ENCODE results near the gene THOC6. TPM values are rescaled to one million over a fixed set of nuclear protein-coding genes. Genes with fewer than 3 reads are reported as not detected.

THOC6 gene
- total RNA-seq, 1 donor from 2014 or later, result 62.4 TPM

- Mint-ChIP-seq H3K4me1 (peaks cover 24% of the 10 kb centered on the region), H3K9me3 (no peaks in the 10 kb centered on the region), H3K27ac (no peak overlapping the region), H3K27me3 (ENCODE audit: low read depth) (no peaks in the 10 kb centered on the region), H3K36me3 (no peaks in the 10 kb centered on the region), H3K4me3 (no peak overlapping the region)
- DNase-seq (ENCODE audit: low spot score in 2 of 2, unreplicated experiment in 2 of 2), result no peak
- TF ChIP-seq, protein P1, sequence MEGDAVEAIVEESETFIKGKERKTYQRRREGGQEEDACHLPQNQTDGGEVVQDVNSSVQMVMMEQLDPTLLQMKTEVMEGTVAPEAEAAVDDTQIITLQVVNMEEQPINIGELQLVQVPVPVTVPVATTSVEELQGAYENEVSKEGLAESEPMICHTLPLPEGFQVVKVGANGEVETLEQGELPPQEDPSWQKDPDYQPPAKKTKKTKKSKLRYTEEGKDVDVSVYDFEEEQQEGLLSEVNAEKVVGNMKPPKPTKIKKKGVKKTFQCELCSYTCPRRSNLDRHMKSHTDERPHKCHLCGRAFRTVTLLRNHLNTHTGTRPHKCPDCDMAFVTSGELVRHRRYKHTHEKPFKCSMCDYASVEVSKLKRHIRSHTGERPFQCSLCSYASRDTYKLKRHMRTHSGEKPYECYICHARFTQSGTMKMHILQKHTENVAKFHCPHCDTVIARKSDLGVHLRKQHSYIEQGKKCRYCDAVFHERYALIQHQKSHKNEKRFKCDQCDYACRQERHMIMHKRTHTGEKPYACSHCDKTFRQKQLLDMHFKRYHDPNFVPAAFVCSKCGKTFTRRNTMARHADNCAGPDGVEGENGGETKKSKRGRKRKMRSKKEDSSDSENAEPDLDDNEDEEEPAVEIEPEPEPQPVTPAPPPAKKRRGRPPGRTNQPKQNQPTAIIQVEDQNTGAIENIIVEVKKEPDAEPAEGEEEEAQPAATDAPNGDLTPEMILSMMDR (IDR thresholded peaks at IDR 0.05; ENCODE audit: unreplicated experiment), result no peak
These were observed 46.4 kb upstream of the THOC6 start for GRCh38 chr16:2977440-2977839.

DNA sequence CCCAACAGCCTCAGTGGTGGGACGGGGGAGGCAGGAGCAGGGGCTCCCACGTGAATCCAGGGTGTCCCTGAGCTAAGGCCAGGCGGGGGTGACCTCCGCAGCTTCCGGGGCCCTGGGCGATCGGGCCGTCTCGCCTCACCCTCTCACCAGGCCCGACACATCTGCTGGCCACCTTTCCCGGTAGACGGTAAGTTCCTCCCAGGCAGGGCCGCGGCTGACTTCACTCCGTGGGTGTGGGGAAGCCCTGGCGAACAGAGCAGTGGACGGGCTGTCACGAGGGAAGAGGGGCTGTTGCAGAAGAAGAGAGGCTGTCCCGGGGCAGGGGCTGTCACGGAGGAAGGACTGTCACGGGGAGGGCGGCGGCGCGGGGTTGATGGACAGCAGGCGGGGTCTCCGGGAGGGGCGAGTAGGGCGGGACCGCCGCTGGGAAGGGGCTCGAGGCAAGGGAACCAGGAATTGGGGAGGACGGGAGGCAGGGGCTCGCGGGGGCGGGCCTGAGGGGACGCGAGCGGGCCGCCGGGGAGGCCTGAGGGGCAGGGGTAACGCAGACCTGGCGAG, 44.1 kb upstream of the THOC6 start:
- Mint-ChIP-seq H3K27ac (peak overlapping the region; percentile 72), H3K9me3 (no peaks in the 10 kb centered on the region), H3K4me3 (peak overlapping the region; percentile 74), H3K36me3 (no peaks in the 10 kb centered on the region), H3K4me1 (peaks cover 20% of the 10 kb centered on the region), H3K27me3 (ENCODE audit: low read depth) (peaks cover 2% of the 10 kb centered on the region)
- DNase-seq (ENCODE audit: low spot score in 2 of 2, unreplicated experiment in 2 of 2), result no peak
- TF ChIP-seq, protein P1 (IDR thresholded peaks at IDR 0.05; ENCODE audit: unreplicated experiment), result no peak

- DNase-seq (ENCODE audit: low spot score in 2 of 2, unreplicated experiment in 2 of 2), result peak; percentile 93 to 97
- H3K27me3 Mint-ChIP-seq (ENCODE audit: low read depth), result peaks cover 2% of the 10 kb centered on the region
- H3K36me3 Mint-ChIP-seq, result no peaks in the 10 kb centered on the region
- no peaks in the 10 kb centered on the region for H3K9me3 Mint-ChIP-seq
- H3K4me3 Mint-ChIP-seq, result peak within 1 kb of the TSS; percentile 75
- H3K4me1 Mint-ChIP-seq, result peaks cover 20% of the 10 kb centered on the region
- H3K27ac Mint-ChIP-seq, result peak within 1 kb of the TSS; percentile 87
- TF ChIP-seq, protein P1 (IDR thresholded peaks at IDR 0.05; ENCODE audit: unreplicated experiment), result no peak
These were observed 43.3 kb upstream of the THOC6 start, which contains the start of gene PKMYT1 for GRCh38 chr16:2980227-2981176. Gene PKMYT1, minus strand, starts transcription at chr16:2980446. Its CDS starts 789 bp downstream, at chr16:2979657.

- no peak for DNase-seq (ENCODE audit: low spot score in 2 of 2, unreplicated experiment in 2 of 2)
- H3K36me3 Mint-ChIP-seq, result no peaks in the 10 kb centered on the region
- H3K4me1 Mint-ChIP-seq, result peaks cover 20% of the 10 kb centered on the region
- H3K27me3 Mint-ChIP-seq (ENCODE audit: low read depth), result peaks cover 2% of the 10 kb centered on the region
- TF ChIP-seq, protein P1 (IDR thresholded peaks at IDR 0.05; ENCODE audit: unreplicated experiment), result no peak
- H3K4me3 Mint-ChIP-seq, result peak overlapping the region; percentile 75
- H3K27ac Mint-ChIP-seq, result peak overlapping the region; percentile 87
- no peaks in the 10 kb centered on the region for H3K9me3 Mint-ChIP-seq
These were observed 42.5 kb upstream of the THOC6 start for GRCh38 chr16:2981177-2981898.

DNA sequence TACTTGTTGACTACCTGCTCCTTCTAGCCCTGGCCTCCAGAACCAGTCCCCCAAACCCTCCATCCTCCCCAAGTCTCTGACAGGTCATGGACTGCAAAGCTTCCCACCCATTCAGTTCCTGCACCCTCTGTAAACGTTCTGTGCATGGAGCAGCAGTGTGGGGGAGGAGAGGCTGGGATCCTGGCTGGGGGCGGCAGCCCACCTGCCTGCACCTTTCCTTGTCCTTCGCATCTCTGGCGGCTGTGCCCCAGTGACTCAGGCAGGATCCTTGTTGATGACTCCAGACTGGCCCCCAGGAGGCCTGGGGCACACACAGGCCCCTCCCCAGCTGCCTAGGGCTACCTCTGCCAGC, 42.0 kb upstream of the THOC6 start:
- no peaks in the 10 kb centered on the region for H3K36me3 Mint-ChIP-seq
- no peaks in the 10 kb centered on the region for H3K9me3 Mint-ChIP-seq
- TF ChIP-seq, protein P1 (IDR thresholded peaks at IDR 0.05; ENCODE audit: unreplicated experiment), result no peak
- peaks cover 23% of the 10 kb centered on the region for H3K4me1 Mint-ChIP-seq
- peak overlapping the region; percentile 75 for H3K4me3 Mint-ChIP-seq
- H3K27ac Mint-ChIP-seq, result peak overlapping the region; percentile 87
- H3K27me3 Mint-ChIP-seq (ENCODE audit: low read depth), result peaks cover 2% of the 10 kb centered on the region
- DNase-seq (ENCODE audit: low spot score in 2 of 2, unreplicated experiment in 2 of 2), result no peak

All from mesothelial cell of epicardium (in vitro differentiated cells).